Endodermal cell (in vitro differentiated cells): Measurements from ENCODE around the gene CSPG4. TPM values are rescaled to one million over a fixed set of nuclear protein-coding genes. Genes with fewer than 3 reads are reported as not detected.
"Not testable (repeated sequence)": the region's sequence is repeated elsewhere in the genome, so short reads cannot be mapped to it uniquely, and the experiment has no call there.

Source experiments
- DNase-seq: peaks from one replicate; pipeline ENCODE4 v3.0.0-alpha.2; 2017
- H3K27ac ChIP-seq: 2 replicates; pipeline ENCODE4 v1.5.1; 2013; ENCODE audit warnings: mild to moderate bottlenecking, low read depth, low read length, moderate library complexity
- H3K27me3 ChIP-seq: 2 replicates; pipeline ENCODE4 v1.6.1; 2013; ENCODE audit warnings: mild to moderate bottlenecking, low read length, moderate library complexity; ENCODE audit not compliant: insufficient read depth, control insufficient read depth, poor library complexity, severe bottlenecking
- H3K36me3 ChIP-seq: 2 replicates; pipeline ENCODE4 v1.7.0; 2013; ENCODE audit warnings: mild to moderate bottlenecking, low read length, moderate library complexity; ENCODE audit not compliant: control insufficient read depth, insufficient read depth
- H3K4me1 ChIP-seq: one replicate; pipeline ENCODE4 v1.7.0; 2013; ENCODE audit warnings: low read length; ENCODE audit not compliant: control insufficient read depth, insufficient read depth
- H3K4me3 ChIP-seq: 2 replicates; pipeline ENCODE4 v1.5.1; 2013; ENCODE audit warnings: mild to moderate bottlenecking, low read length, moderate library complexity
- H3K9ac ChIP-seq: 2 replicates; pipeline ENCODE4 v1.6.1; 2013; ENCODE audit warnings: mild to moderate bottlenecking, low read length, moderate library complexity; ENCODE audit not compliant: poor library complexity, severe bottlenecking; ENCODE audit errors: extremely low read depth
- H3K9me3 ChIP-seq: 2 replicates; pipeline ENCODE4 v1.6.1; 2013; ENCODE audit warnings: mild to moderate bottlenecking, low read length, moderate library complexity; ENCODE audit not compliant: control insufficient read depth
- H3K27ac Mint-ChIP-seq: 2 replicates; pipeline ENCODE4 v1.8.0; 2020; ENCODE audit warnings: mixed read lengths
- H3K27me3 Mint-ChIP-seq: 2 replicates; pipeline ENCODE4 v1.8.0; 2021; ENCODE audit warnings: mild to moderate bottlenecking, mixed read lengths; ENCODE audit not compliant: insufficient read depth
- H3K36me3 Mint-ChIP-seq: 2 replicates; pipeline ENCODE4 v1.8.0; 2020; ENCODE audit warnings: low read depth, mixed read lengths
- H3K4me1 Mint-ChIP-seq: 2 replicates; pipeline ENCODE4 v1.8.0; 2020; ENCODE audit warnings: mixed read lengths
- H3K4me3 Mint-ChIP-seq: 2 replicates; pipeline ENCODE4 v1.8.0; 2020; ENCODE audit warnings: mild to moderate bottlenecking, moderate library complexity, mixed read lengths
- H3K9me3 Mint-ChIP-seq: 2 replicates; pipeline ENCODE4 v1.8.0; 2020; ENCODE audit warnings: mild to moderate bottlenecking, mixed read lengths
- WGBS, 2 experiments: methylation state at CpG; one replicate each; pipeline versions ENCODE4 v1.1.5 to v1.1.7; 2013; ENCODE audit warnings: missing lambda C conversion rate in 2 of 2, mixed read lengths in 1 of 2; ENCODE audit not compliant: insufficient coverage in 1 of 2, insufficient read length in 1 of 2; 5-methylcytosine and 5-hydroxymethylcytosine counted together
- total RNA-seq, 2 donors: library from RNA; stranded (reverse); fragmentation: NEBNext Ultra II Directional in 1 of 2; extraction: Animal tissue kit (Norgen Biotek cat#: 25700) in 1 of 2; gene quantifications; 2 replicates in 1 of 2; 3 replicates in 1 of 2; pipeline ENCODE4 v1.2.1, GENCODE V29; 2021
- TF ChIP-seq, protein P1 (sequence below): fragments of 200-600 bp; sonication (generic); conservative IDR thresholded peaks from 2 replicates; pipeline ENCODE4 v1.5.0; 2021; ENCODE audit warnings: antibody characterized with exemption, mild to moderate bottlenecking

CSPG4 gene
- total RNA-seq, 2 donors from 2014 or later, result 1.8 to 3.3 TPM

DNA sequence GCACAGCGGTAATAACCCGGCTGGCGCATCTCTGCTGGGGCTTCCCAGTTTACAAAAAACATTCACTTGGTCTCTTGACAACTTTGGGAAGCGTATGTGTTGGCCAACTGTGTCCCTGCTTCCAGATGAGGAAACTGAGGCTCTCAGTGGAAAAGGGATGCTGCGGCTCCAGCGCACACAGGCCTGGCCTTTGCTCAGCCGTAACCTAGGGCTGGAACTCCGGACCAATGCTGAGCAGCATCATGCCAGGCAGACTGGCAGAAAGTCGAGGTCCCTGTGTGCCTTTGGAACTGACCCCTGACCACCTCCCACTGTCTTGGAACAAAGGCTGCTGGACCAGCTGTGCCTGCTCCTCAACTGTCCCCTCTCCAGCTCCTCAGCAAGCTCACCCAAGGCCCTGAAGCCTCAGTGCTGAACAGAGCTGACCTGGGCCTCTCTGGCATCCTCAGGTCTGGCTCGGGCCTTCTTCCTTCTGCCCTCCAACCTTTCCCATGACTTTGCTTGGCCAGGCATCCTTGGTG is 2.7 kb upstream of the CSPG4 start:
- H3K27ac Mint-ChIP-seq, DNase-seq, H3K9ac ChIP-seq, H3K9me3 ChIP-seq, H3K4me1 ChIP-seq, H3K27ac ChIP-seq, H3K9me3 Mint-ChIP-seq, H3K36me3 ChIP-seq, H3K4me3 ChIP-seq, H3K4me3 Mint-ChIP-seq, H3K36me3 Mint-ChIP-seq, H3K4me1 Mint-ChIP-seq: not testable (repeated sequence)
- 95 to 100% methylated on average over 3 to 9 of the region's 10 CpGs for WGBS, 2 experiments
- peaks cover 12% of the 10 kb centered on the region for H3K27me3 ChIP-seq
- peaks cover 16% of the 10 kb centered on the region for H3K27me3 Mint-ChIP-seq

- H3K36me3 ChIP-seq, result no peaks in the 10 kb centered on the region
- peaks cover 16% of the 10 kb centered on the region for H3K27me3 Mint-ChIP-seq
- no peak overlapping the region for H3K27ac Mint-ChIP-seq
- TF ChIP-seq, protein P1, sequence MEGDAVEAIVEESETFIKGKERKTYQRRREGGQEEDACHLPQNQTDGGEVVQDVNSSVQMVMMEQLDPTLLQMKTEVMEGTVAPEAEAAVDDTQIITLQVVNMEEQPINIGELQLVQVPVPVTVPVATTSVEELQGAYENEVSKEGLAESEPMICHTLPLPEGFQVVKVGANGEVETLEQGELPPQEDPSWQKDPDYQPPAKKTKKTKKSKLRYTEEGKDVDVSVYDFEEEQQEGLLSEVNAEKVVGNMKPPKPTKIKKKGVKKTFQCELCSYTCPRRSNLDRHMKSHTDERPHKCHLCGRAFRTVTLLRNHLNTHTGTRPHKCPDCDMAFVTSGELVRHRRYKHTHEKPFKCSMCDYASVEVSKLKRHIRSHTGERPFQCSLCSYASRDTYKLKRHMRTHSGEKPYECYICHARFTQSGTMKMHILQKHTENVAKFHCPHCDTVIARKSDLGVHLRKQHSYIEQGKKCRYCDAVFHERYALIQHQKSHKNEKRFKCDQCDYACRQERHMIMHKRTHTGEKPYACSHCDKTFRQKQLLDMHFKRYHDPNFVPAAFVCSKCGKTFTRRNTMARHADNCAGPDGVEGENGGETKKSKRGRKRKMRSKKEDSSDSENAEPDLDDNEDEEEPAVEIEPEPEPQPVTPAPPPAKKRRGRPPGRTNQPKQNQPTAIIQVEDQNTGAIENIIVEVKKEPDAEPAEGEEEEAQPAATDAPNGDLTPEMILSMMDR, result no peak
- no peak overlapping the region for H3K9ac ChIP-seq
- no peak overlapping the region for H3K27ac ChIP-seq
- H3K9me3 ChIP-seq, result no peaks in the 10 kb centered on the region
- H3K4me3 Mint-ChIP-seq, result no peak overlapping the region
- peaks cover 6% of the 10 kb centered on the region for H3K4me1 ChIP-seq
- H3K4me1 Mint-ChIP-seq, result peaks cover 6% of the 10 kb centered on the region
- 86 to 95% methylated on average over 2 to 3 of the region's 3 CpGs for WGBS, 2 experiments
- H3K27me3 ChIP-seq, result peaks cover 12% of the 10 kb centered on the region
- DNase-seq, result no peak
- H3K9me3 Mint-ChIP-seq, result no peaks in the 10 kb centered on the region
- H3K4me3 ChIP-seq, result no peak overlapping the region
- H3K36me3 Mint-ChIP-seq, result no peaks in the 10 kb centered on the region
Measured at GRCh38 chr15:75714195-75714594, 1.5 kb upstream of the CSPG4 start.

DNA sequence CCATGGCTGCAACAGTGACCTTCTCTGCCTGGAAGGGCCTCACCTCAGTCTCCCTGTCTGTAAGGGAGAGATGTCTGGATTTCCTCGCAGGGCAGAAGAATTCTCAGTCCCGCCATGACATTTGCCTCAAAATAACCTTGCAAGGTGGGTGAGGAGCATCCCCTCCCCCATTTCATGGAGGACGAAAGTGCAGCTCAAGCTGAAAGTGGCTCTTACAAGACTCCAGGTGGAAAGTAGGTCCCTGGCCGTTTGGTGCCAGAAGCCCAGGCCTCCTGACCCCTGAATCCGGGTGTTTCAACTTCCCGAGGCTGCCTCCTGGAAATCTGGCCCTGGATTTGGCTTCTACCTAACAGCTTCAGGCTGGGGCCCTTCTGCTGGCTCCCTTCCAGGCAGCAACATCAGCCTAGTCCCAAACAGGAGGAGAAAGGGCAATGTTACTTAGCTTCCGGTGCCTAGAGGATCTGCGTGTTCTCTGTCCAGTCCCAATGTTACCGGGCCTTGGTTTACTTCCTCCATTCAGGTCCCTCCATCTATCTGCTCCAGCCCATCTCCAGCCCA is 769 bp upstream of the CSPG4 start:
- TF ChIP-seq, protein P1, result no peak
- 81 to 82% methylated on average over 8 to 9 of the region's 9 CpGs for WGBS, 2 experiments
- H3K9me3 Mint-ChIP-seq, result no peaks in the 10 kb centered on the region
- no peaks in the 10 kb centered on the region for H3K9me3 ChIP-seq
- H3K36me3 Mint-ChIP-seq, result no peaks in the 10 kb centered on the region
- H3K36me3 ChIP-seq, result no peaks in the 10 kb centered on the region
- no peak overlapping the region for H3K9ac ChIP-seq
- peaks cover 6% of the 10 kb centered on the region for H3K4me1 ChIP-seq
- peaks cover 6% of the 10 kb centered on the region for H3K4me1 Mint-ChIP-seq
- DNase-seq, result peak; percentile 77
- no peak overlapping the region for H3K27ac Mint-ChIP-seq
- no peak overlapping the region for H3K27ac ChIP-seq
- H3K27me3 Mint-ChIP-seq, result peaks cover 16% of the 10 kb centered on the region
- peak overlapping the region; percentile 31 for H3K4me3 Mint-ChIP-seq
- peaks cover 12% of the 10 kb centered on the region for H3K27me3 ChIP-seq
- no peak overlapping the region for H3K4me3 ChIP-seq

- not testable (repeated sequence) for DNase-seq, H3K4me3 ChIP-seq, H3K36me3 ChIP-seq, H3K27ac Mint-ChIP-seq, H3K27ac ChIP-seq, H3K4me1 ChIP-seq, H3K4me3 Mint-ChIP-seq, H3K4me1 Mint-ChIP-seq, H3K9ac ChIP-seq, H3K36me3 Mint-ChIP-seq, H3K9me3 ChIP-seq, H3K9me3 Mint-ChIP-seq
- H3K27me3 Mint-ChIP-seq, result peaks cover 12% of the 10 kb centered on the region
- peaks cover 12% of the 10 kb centered on the region for H3K27me3 ChIP-seq
- WGBS, 2 experiments, result 79 to 84% methylated on average over 4 to 7 of the region's 7 CpGs
Measured at GRCh38 chr15:75711495-75711894, 1.2 kb downstream of the CSPG4 start.

GRCh38 chr15:75710874-75711273 is 1.8 kb downstream of the CSPG4 start:
- H3K27me3 Mint-ChIP-seq, result peaks cover 12% of the 10 kb centered on the region
- H3K27me3 ChIP-seq, result peaks cover 12% of the 10 kb centered on the region
- H3K9ac ChIP-seq, H3K27ac ChIP-seq, H3K4me3 Mint-ChIP-seq, H3K36me3 Mint-ChIP-seq, H3K4me1 ChIP-seq, DNase-seq, H3K4me1 Mint-ChIP-seq, H3K9me3 ChIP-seq, H3K27ac Mint-ChIP-seq, H3K4me3 ChIP-seq, H3K36me3 ChIP-seq, H3K9me3 Mint-ChIP-seq: not testable (repeated sequence)
- 90% methylated on average over 4 of the region's 5 CpGs; no CpG with 5 or more reads in 1 of the 2 experiments for WGBS, 2 experiments

DNA sequence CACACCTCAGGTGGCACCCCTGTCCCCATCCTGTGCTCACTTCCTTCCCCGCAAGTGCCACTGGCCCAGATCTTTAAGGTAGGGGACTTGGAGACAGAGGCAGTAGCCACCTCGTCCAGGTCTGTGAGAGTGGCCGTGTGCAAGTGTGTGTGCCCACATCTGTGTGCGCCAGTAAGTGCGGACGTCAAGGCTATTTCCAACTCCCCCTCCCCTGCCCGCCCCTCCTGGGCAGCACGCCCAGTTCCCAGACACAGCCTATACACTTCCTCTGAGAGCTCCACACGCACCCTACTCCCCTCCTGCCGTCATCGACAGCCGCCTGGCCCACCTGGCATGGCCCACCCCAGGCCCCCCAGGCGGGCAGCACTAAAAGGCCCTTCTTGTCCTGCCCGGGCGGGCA is 3.2 kb downstream of the CSPG4 start:
- H3K36me3 Mint-ChIP-seq, H3K9me3 Mint-ChIP-seq, H3K9me3 ChIP-seq, H3K27ac Mint-ChIP-seq, H3K9ac ChIP-seq, H3K36me3 ChIP-seq, H3K4me3 ChIP-seq, DNase-seq, H3K4me1 Mint-ChIP-seq, H3K4me3 Mint-ChIP-seq, H3K4me1 ChIP-seq, H3K27ac ChIP-seq: not testable (repeated sequence)
- H3K27me3 Mint-ChIP-seq, result peaks cover 12% of the 10 kb centered on the region
- H3K27me3 ChIP-seq, result peaks cover 12% of the 10 kb centered on the region
- WGBS, 2 experiments, result 92 to 98% methylated on average over 6 to 9 of the region's 15 CpGs
